GM23338 (cell line): ENCODE data around the gene MICAL2. TPM values are rescaled to one million over a fixed set of nuclear protein-coding genes. Genes with fewer than 3 reads are reported as not detected.

Source experiments
- ATAC-seq: fragments of 200-7000 bp; cut with Tn5 transposase; 3 replicates; pipeline ENCODE4 v1.9.1; 2020
- DNase-seq: peaks from one replicate; pipeline ENCODE4 v3.0.0-alpha.2; 2015; ENCODE audit warnings: low spot score
- H2AFZ ChIP-seq: fragments of 200-600 bp; sonication (generic); 2 replicates; pipeline ENCODE4 v1.8.0; 2016; ENCODE audit warnings: antibody characterized with exemption, mild to moderate bottlenecking, moderate library complexity
- H3F3A ChIP-seq: fragments of 200-600 bp; sonication (generic); replicated peaks from 2 replicates; pipeline ENCODE4 v1.8.0; 2017; ENCODE audit warnings: antibody characterized with exemption, mixed run types, low read depth
- H3K27ac ChIP-seq: fragments of 200-600 bp; sonication (generic); 2 replicates; pipeline ENCODE4 v1.6.1; 2016; ENCODE audit warnings: low read depth
- H3K27me3 ChIP-seq: fragments of 200-600 bp; sonication (generic); 2 replicates; pipeline ENCODE4 v1.8.0; 2016; ENCODE audit warnings: mild to moderate bottlenecking, mixed run types, moderate library complexity; ENCODE audit not compliant: insufficient read depth
- H3K36me3 ChIP-seq: fragments of 200-600 bp; sonication (generic); 2 replicates; pipeline ENCODE4 v1.8.0; 2016; ENCODE audit warnings: mild to moderate bottlenecking; ENCODE audit not compliant: insufficient read depth
- H3K4me1 ChIP-seq: fragments of 200-600 bp; sonication (generic); 2 replicates; pipeline ENCODE4 v1.8.0; 2016; ENCODE audit warnings: mild to moderate bottlenecking, moderate library complexity; ENCODE audit not compliant: insufficient read depth
- H3K4me2 ChIP-seq: fragments of 200-600 bp; sonication (generic); 2 replicates; pipeline ENCODE4 v1.7.1; 2017; ENCODE audit warnings: mixed run types
- H3K4me3 ChIP-seq: fragments of 200-600 bp; sonication (generic); 2 replicates; pipeline ENCODE4 v1.6.1; 2016; ENCODE audit warnings: mixed run types
- H3K79me2 ChIP-seq: fragments of 200-600 bp; sonication (generic); replicated peaks from 2 replicates; pipeline ENCODE4 v1.8.0; 2017; ENCODE audit warnings: mild to moderate bottlenecking; ENCODE audit not compliant: insufficient read depth
- H3K9me2 ChIP-seq: fragments of 200-600 bp; sonication (generic); 2 replicates; pipeline ENCODE4 v1.8.0; 2017; ENCODE audit not compliant: insufficient read depth
- H4K20me1 ChIP-seq: fragments of 200-600 bp; sonication (generic); replicated peaks from 2 replicates; pipeline ENCODE4 v1.8.0; 2017; ENCODE audit warnings: mild to moderate bottlenecking; ENCODE audit not compliant: insufficient read depth
- H3K27ac Mint-ChIP-seq: 2 replicates; pipeline ENCODE4 v1.8.0; 2020; ENCODE audit warnings: inconsistent platforms, mild to moderate bottlenecking, moderate library complexity, mixed read lengths
- H3K27me3 Mint-ChIP-seq: 3 replicates; pipeline ENCODE4 v1.8.0; 2022; ENCODE audit warnings: low read depth, mild to moderate bottlenecking, moderate library complexity, mixed read lengths, inconsistent platforms; ENCODE audit not compliant: insufficient read depth, poor library complexity
- H3K36me3 Mint-ChIP-seq: 3 replicates; pipeline ENCODE4 v1.8.0; 2021; ENCODE audit warnings: low read depth, mild to moderate bottlenecking, inconsistent platforms, moderate library complexity, mixed read lengths
- H3K4me1 Mint-ChIP-seq: 3 replicates; pipeline ENCODE4 v1.8.0; 2020; ENCODE audit warnings: mild to moderate bottlenecking, inconsistent platforms, mixed read lengths
- H3K4me3 Mint-ChIP-seq: 3 replicates; pipeline ENCODE4 v1.8.0; 2021; ENCODE audit warnings: moderate library complexity, mild to moderate bottlenecking, inconsistent platforms, mixed read lengths
- H3K9me3 Mint-ChIP-seq: 3 replicates; pipeline ENCODE4 v1.8.0; 2020; ENCODE audit warnings: moderate library complexity, mild to moderate bottlenecking, inconsistent platforms, mixed read lengths
- CREB1 ChIP-seq: fragments of 250-450 bp; sonication (Bioruptor Pico); IDR thresholded peaks from 2 replicates; pipeline ENCODE4 v1.5.0; 2020; ENCODE audit warnings: low read depth, mild to moderate bottlenecking, moderate library complexity
- CTCF ChIP-seq, 2 experiments: fragments of 200-600 bp in 1 of 2; sonication (generic) in 1 of 2; conservative IDR thresholded peaks; 2 replicates each; pipeline versions ENCODE4 v1.5.1 to v1.6.1; 2016 to 2017; ENCODE audit warnings: antibody characterized with exemption in 2 of 2, low read depth in 2 of 2, mild to moderate bottlenecking in 2 of 2, moderate library complexity in 1 of 2
- ETS1 ChIP-seq: IDR thresholded peaks from 2 replicates; pipeline ENCODE4 v1.6.1; 2016; ENCODE audit warnings: antibody characterized with exemption
- EZH2 ChIP-seq: fragments of 200-600 bp; sonication (generic); IDR thresholded peaks from one replicate; pipeline ENCODE4 v1.8.0; 2017; ENCODE audit warnings: antibody characterized with exemption, mild to moderate bottlenecking, low read depth; ENCODE audit not compliant: unreplicated experiment
- EZH2phosphoT487 ChIP-seq: fragments of 200-600 bp; sonication (generic); IDR thresholded peaks from one replicate; pipeline ENCODE4 v1.8.1; 2018; ENCODE audit warnings: antibody characterized with exemption; ENCODE audit not compliant: unreplicated experiment
- JUNB ChIP-seq: IDR thresholded peaks from one replicate; pipeline ENCODE4 v1.6.1; 2016; ENCODE audit warnings: antibody characterized with exemption; ENCODE audit not compliant: unreplicated experiment
- NANOG ChIP-seq: IDR thresholded peaks from 2 replicates; pipeline ENCODE4 v1.6.1; 2016; ENCODE audit warnings: antibody characterized with exemption, borderline replicate concordance
- POLR2AphosphoS5 ChIP-seq: IDR thresholded peaks from 2 replicates; pipeline ENCODE4 v1.6.1; 2016; ENCODE audit warnings: antibody characterized with exemption, low read depth
- REST ChIP-seq: IDR thresholded peaks from one replicate; pipeline ENCODE4 v1.6.1; 2018; ENCODE audit warnings: antibody characterized with exemption; ENCODE audit not compliant: unreplicated experiment
- STAT1 ChIP-seq: IDR thresholded peaks from one replicate; pipeline ENCODE4 v1.6.1; 2016; ENCODE audit warnings: antibody characterized with exemption; ENCODE audit not compliant: unreplicated experiment
- ZNF331 ChIP-seq: fragments of 250-450 bp; sonication (Bioruptor Pico); IDR thresholded peaks from 2 replicates; pipeline ENCODE4 v1.5.0; 2020; ENCODE audit warnings: low read depth, mild to moderate bottlenecking, moderate library complexity
- ZNF462 ChIP-seq: fragments of 250-450 bp; sonication (Bioruptor Pico); IDR thresholded peaks from 2 replicates; pipeline ENCODE4 v1.5.0; 2020; ENCODE audit warnings: mild to moderate bottlenecking, moderate library complexity
- polyA plus RNA-seq: library from polyadenylated mRNA; unstranded; fragments of >200 nt; fragmentation: Nextera tagmentation; extraction: Ambion mirVana; gene quantifications from 2 replicates; pipeline ENCODE4 v1.2.1, GENCODE V29; 2016
- total RNA-seq: library from RNA; depleted of rRNA; stranded (reverse); fragments of >200 nt; shearing (Covaris generic); gene quantifications from 2 replicates; pipeline ENCODE4 v1.2.3, GENCODE V29; 2014

Gene MICAL2
- total and polyA plus RNA-seq, 2 experiments from 2014 or later = 0.66 to 1.4 TPM

- no peak overlapping the region for H3K4me3 ChIP-seq
- no peak overlapping the region for H3K27ac Mint-ChIP-seq
- TF ChIP-seq EZH2 = no peak
- TF ChIP-seq POLR2AphosphoS5 = no peak
- no peak for TF ChIP-seq NANOG
- no peak for TF ChIP-seq CTCF (conservative IDR thresholded peaks at IDR 0.05; ENCODE audit: low read depth in 2 of 2)
- TF ChIP-seq ZNF462 = no peak
- TF ChIP-seq ZNF331 (CRISPR knock-in tag) = no peak
- TF ChIP-seq CREB1 (CRISPR knock-in tag) = no peak
- no peak for TF ChIP-seq REST
- TF ChIP-seq JUNB = no peak
- TF ChIP-seq ETS1 = no peak
- no peak for TF ChIP-seq STAT1
- no peak for TF ChIP-seq EZH2phosphoT487
- H3K9me2 ChIP-seq = no peaks in the 10 kb centered on the region
- H3K27me3 Mint-ChIP-seq = no peaks in the 10 kb centered on the region
- H3K4me2 ChIP-seq = no peak overlapping the region
- no peaks in the 10 kb centered on the region for H3K79me2 ChIP-seq
- H4K20me1 ChIP-seq = no peaks in the 10 kb centered on the region
- no peak overlapping the region for H3K4me3 Mint-ChIP-seq
- no peak overlapping the region for H2AFZ ChIP-seq
- H3K36me3 Mint-ChIP-seq = no peaks in the 10 kb centered on the region
- ATAC-seq (no peak), DNase-seq (no peak)
- no peaks in the 10 kb centered on the region for H3F3A ChIP-seq
- no peaks in the 10 kb centered on the region for H3K4me1 ChIP-seq
- H3K27me3 ChIP-seq = no peaks in the 10 kb centered on the region
- H3K36me3 ChIP-seq = no peaks in the 10 kb centered on the region
- H3K4me1 Mint-ChIP-seq = no peaks in the 10 kb centered on the region
- peaks cover 8% of the 10 kb centered on the region; the same call in 2 of the 3 replicates for H3K9me3 Mint-ChIP-seq
- H3K27ac ChIP-seq = no peak overlapping the region
Measured at GRCh38 chr11:12303421-12304149, 193.2 kb downstream of the MICAL2 start.
